GM23248 (cell line): ENCODE data around the gene PELO. TPM values are rescaled to one million over a fixed set of nuclear protein-coding genes. Genes with fewer than 3 reads are reported as not detected.

Experiments used
- DNase-seq: peaks from one replicate; pipeline ENCODE4 v3.0.0-alpha.2; 2015
- H2AFZ ChIP-seq: fragments of 200-600 bp; sonication (generic); 2 replicates; pipeline ENCODE4 v1.6.1; 2016; ENCODE audit warnings: antibody characterized with exemption
- H3F3A ChIP-seq: fragments of 200-600 bp; sonication (generic); 2 replicates; pipeline ENCODE4 v1.6.1; 2016; ENCODE audit warnings: mild to moderate bottlenecking, antibody characterized with exemption, mixed run types; ENCODE audit not compliant: insufficient read depth
- H3K27ac ChIP-seq: fragments of 200-600 bp; sonication (generic); 2 replicates; pipeline ENCODE4 v1.5.1; 2016; ENCODE audit warnings: mild to moderate bottlenecking
- H3K27me3 ChIP-seq: fragments of 200-600 bp; sonication (generic); replicated peaks from 2 replicates; pipeline ENCODE4 v1.6.1; 2016; ENCODE audit warnings: mild to moderate bottlenecking; ENCODE audit not compliant: insufficient read depth
- H3K36me3 ChIP-seq: fragments of 200-600 bp; sonication (generic); 2 replicates; pipeline ENCODE4 v1.6.1; 2016; ENCODE audit warnings: low read depth, mild to moderate bottlenecking
- H3K4me1 ChIP-seq: fragments of 200-600 bp; sonication (generic); 2 replicates; pipeline ENCODE4 v1.6.1; 2016; ENCODE audit warnings: mild to moderate bottlenecking; ENCODE audit not compliant: insufficient read depth
- H3K4me2 ChIP-seq: fragments of 200-600 bp; sonication (generic); one replicate; pipeline ENCODE4 v1.6.1; 2016; ENCODE audit warnings: mild to moderate bottlenecking; ENCODE audit not compliant: unreplicated experiment
- H3K4me3 ChIP-seq: fragments of 200-600 bp; sonication (generic); 2 replicates; pipeline ENCODE4 v1.5.1; 2016; ENCODE audit warnings: mild to moderate bottlenecking
- H3K79me2 ChIP-seq: fragments of 200-600 bp; sonication (generic); 2 replicates; pipeline ENCODE4 v1.6.1; 2016; ENCODE audit warnings: mild to moderate bottlenecking; ENCODE audit not compliant: insufficient read depth
- H3K9ac ChIP-seq: fragments of 200-600 bp; sonication (generic); 2 replicates; pipeline ENCODE4 v1.6.1; 2016; ENCODE audit warnings: mild to moderate bottlenecking
- H3K9me2 ChIP-seq: fragments of 200-600 bp; sonication (generic); 2 replicates; pipeline ENCODE4 v1.6.1; 2016; ENCODE audit warnings: mixed run types, mild to moderate bottlenecking, moderate library complexity; ENCODE audit not compliant: insufficient read depth
- H3K9me3 ChIP-seq: fragments of 200-600 bp; sonication (generic); one replicate; pipeline ENCODE4 v1.6.1; 2017; ENCODE audit warnings: low read depth
- H4K20me1 ChIP-seq: fragments of 200-600 bp; sonication (generic); 2 replicates; pipeline ENCODE4 v1.6.0; 2016; ENCODE audit not compliant: insufficient read depth
- EZH2 ChIP-seq: fragments of 200-600 bp; sonication (generic); IDR thresholded peaks from 2 replicates; pipeline ENCODE4 v1.6.1; 2018; ENCODE audit warnings: antibody characterized with exemption, mild to moderate bottlenecking; ENCODE audit not compliant: insufficient read depth, poor library complexity, severe bottlenecking
- EZH2phosphoT487 ChIP-seq: fragments of 200-600 bp; sonication (generic); IDR thresholded peaks from 2 replicates; pipeline ENCODE4 v1.6.1; 2018; ENCODE audit warnings: antibody characterized with exemption, moderate library complexity, mild to moderate bottlenecking, low read depth; ENCODE audit not compliant: insufficient read depth
- WGBS, 2 experiments: methylation state at CpG; one replicate each; pipeline ENCODE4 v1.1.6; 2015 to 2017; ENCODE audit warnings: low lambda C conversion rate in 2 of 2, low coverage in 1 of 2; ENCODE audit errors: missing lambda C conversion rate in 2 of 2; 5-methylcytosine and 5-hydroxymethylcytosine counted together
- in situ Hi-C: fragments of 300-500 bp; cut with MboI; formaldehyde crosslinking; loops from 2 replicates; pipeline ENCODE4 v1.15.0; 2020
- polyA plus RNA-seq: library from polyadenylated mRNA; unstranded; fragments of >200 nt; fragmentation: Nextera tagmentation; extraction: Ambion mirVana; gene quantifications from 2 replicates; pipeline ENCODE4 v1.2.1, GENCODE V29; 2016
- total RNA-seq: library from RNA; depleted of rRNA; stranded (reverse); fragments of >200 nt; shearing (Covaris generic); gene quantifications from 2 replicates; pipeline ENCODE4 v1.2.3, GENCODE V29; 2014

PELO gene
- total and polyA plus RNA-seq, 2 experiments from 2014 or later: 20.4 to 25.2 TPM

- WGBS, 2 experiments: 85 to 90% methylated on average over 1 of the region's 1 CpG
- no peaks in the 10 kb centered on the region for H3K27me3 ChIP-seq
- peaks cover 12% of the 10 kb centered on the region for H3K4me1 ChIP-seq
- H3K36me3 ChIP-seq: no peaks in the 10 kb centered on the region
- H3K9me3 ChIP-seq: no peaks in the 10 kb centered on the region
- in situ Hi-C loops: no loop called here
- H3F3A ChIP-seq: no peaks in the 10 kb centered on the region
- H3K4me3 ChIP-seq: no peak overlapping the region
- H2AFZ ChIP-seq: no peak overlapping the region
- peak; percentile 40 for DNase-seq
- H3K79me2 ChIP-seq: no peaks in the 10 kb centered on the region
- no peak overlapping the region for H3K9ac ChIP-seq
- TF ChIP-seq EZH2: no peak
- TF ChIP-seq EZH2phosphoT487: no peak
- H3K4me2 ChIP-seq: no peak overlapping the region
- H3K9me2 ChIP-seq: no peaks in the 10 kb centered on the region
- no peaks in the 10 kb centered on the region for H4K20me1 ChIP-seq
- H3K27ac ChIP-seq: no peak overlapping the region
Measured at GRCh38 chr5:52759331-52759730, 28.4 kb upstream of the PELO start.

DNA sequence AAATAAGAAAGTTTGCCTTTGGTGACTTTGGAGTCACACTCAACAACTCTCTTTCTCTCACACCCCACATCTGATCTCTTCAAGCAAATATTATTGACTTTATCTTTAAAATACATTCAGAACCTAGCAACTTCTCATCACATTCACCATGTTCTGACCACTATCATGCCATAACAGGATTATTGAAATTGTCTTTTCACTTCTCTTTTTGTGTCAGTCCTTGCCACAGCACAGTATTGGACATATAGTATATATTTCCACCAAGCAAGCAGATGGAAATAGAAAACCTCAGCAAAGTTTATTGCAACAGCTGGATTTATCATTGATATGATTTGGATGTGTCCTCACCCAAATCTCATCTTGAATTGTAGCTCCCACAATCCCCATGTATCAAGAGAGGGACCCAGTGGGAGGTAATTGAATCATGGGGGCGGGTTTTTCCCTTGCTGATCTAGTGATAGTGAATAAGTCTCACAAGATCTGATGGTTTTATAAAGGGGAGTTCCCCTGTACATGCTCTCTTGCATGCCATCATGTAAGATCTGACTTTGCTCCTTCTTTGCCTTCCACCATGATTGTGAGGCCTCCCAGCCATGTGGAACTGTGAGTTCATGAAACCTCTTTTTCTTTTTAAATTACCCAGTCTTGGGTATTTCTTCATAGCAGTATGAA, 26.9 kb upstream of the PELO start:
- Histone ChIP-seq H3K79me2 (no peaks in the 10 kb centered on the region), H3K4me3 (no peak overlapping the region), H3K9ac (no peak overlapping the region), H3F3A (no peaks in the 10 kb centered on the region), H3K4me1 (peaks cover 12% of the 10 kb centered on the region), H2AFZ (no peak overlapping the region), H3K4me2 (no peak overlapping the region), H3K36me3 (no peaks in the 10 kb centered on the region), H3K27me3 (no peaks in the 10 kb centered on the region), H3K9me3 (no peaks in the 10 kb centered on the region), H3K9me2 (no peaks in the 10 kb centered on the region), H3K27ac (no peak overlapping the region), H4K20me1 (no peaks in the 10 kb centered on the region)
- DNase-seq: no peak
- in situ Hi-C loops: no loop called here
- WGBS, 2 experiments: 74 to 82% methylated on average over 1 of the region's 1 CpG
- TF ChIP-seq EZH2phosphoT487: no peak
- TF ChIP-seq EZH2: no peak

DNA sequence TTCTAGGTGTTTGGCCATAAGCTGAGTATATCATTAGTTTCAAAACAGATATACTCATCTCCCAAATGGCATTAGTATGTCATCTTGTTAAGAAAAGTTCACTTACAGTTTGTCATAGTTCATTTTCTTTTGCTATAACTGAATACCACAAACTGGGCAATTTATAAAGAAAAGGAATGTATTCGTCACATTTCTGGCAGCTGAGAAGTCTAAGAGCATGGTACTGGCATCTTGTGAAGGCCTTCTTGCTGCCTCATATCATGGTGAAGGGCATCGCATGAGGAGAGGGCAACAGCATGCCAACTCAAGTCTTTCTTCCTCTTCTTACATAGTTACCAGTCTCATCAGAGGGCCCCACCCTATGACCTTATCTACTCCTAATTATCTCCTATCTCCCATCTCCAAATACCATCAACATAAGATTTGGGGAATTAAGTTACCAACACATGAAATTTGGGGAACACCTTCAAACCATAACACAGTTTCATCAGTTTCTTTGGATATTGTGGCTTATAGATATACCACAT, 20.4 kb upstream of the PELO start:
- Histone ChIP-seq H3K4me3 (no peak overlapping the region), H3K36me3 (no peaks in the 10 kb centered on the region), H2AFZ (no peak overlapping the region), H4K20me1 (no peaks in the 10 kb centered on the region), H3K9me2 (no peaks in the 10 kb centered on the region), H3K27me3 (no peaks in the 10 kb centered on the region), H3K9ac (no peak overlapping the region), H3K79me2 (no peaks in the 10 kb centered on the region), H3K9me3 (no peaks in the 10 kb centered on the region), H3K27ac (no peak overlapping the region), H3K4me1 (peaks cover 14% of the 10 kb centered on the region; the same call in 1 of the 2 replicates), H3K4me2 (no peak overlapping the region), H3F3A (no peaks in the 10 kb centered on the region; the same call in 1 of the 2 replicates)
- in situ Hi-C loops: no loop called here
- DNase-seq: peak; percentile 20
- WGBS, 2 experiments: 92 to 96% methylated on average over 2 of the region's 2 CpGs
- TF ChIP-seq EZH2phosphoT487: no peak

- 93 to 97% methylated on average over 1 of the region's 1 CpG for WGBS, 2 experiments
Measured at GRCh38 chr5:52767766-52768480, 19.8 kb upstream of the PELO start.

More at GRCh38 chr5:52767766-52768480, 19.8 kb upstream of the PELO start:
- Histone ChIP-seq H3K36me3 (no peaks in the 10 kb centered on the region), H3K27ac (no peak overlapping the region), H3K9me2 (no peaks in the 10 kb centered on the region), H3K79me2 (no peaks in the 10 kb centered on the region), H4K20me1 (no peaks in the 10 kb centered on the region), H3K27me3 (no peaks in the 10 kb centered on the region), H2AFZ (no peak overlapping the region), H3F3A (no peaks in the 10 kb centered on the region; the same call in 1 of the 2 replicates), H3K4me1 (peaks cover 14% of the 10 kb centered on the region; the same call in 1 of the 2 replicates), H3K4me3 (no peak overlapping the region), H3K9ac (no peak overlapping the region), H3K9me3 (no peaks in the 10 kb centered on the region), H3K4me2 (no peak overlapping the region)
- TF ChIP-seq EZH2phosphoT487 (no peak), EZH2 (no peak)
- no peak for DNase-seq
- in situ Hi-C loops: no loop called here
